NCI-H748 (cell line): ENCODE measurements around the gene CYP2E1.
A peak's percentile ranks its signal among the peaks of the same experiment; 100 is the strongest.
"Not testable (repeated sequence)": the region's sequence is repeated elsewhere in the genome, so short reads cannot be mapped to it uniquely, and the experiment has no call there.

Experiments used
- DNase-seq: peaks from one replicate; lab custom pipeline; 2025; ENCODE audit not compliant: unreplicated experiment; lab: John Stamatoyannopoulos, UW

Gene CYP2E1

GRCh38 chr10:133528296-133528844 is 1.2 kb downstream of the CYP2E1 start:
- no peak for DNase-seq

GRCh38 chr10:133528845-133529575 is 1.8 kb downstream of the CYP2E1 start:
- DNase-seq: peak; percentile 4

- no peak for DNase-seq
Measured at GRCh38 chr10:133529576-133529946, 2.4 kb downstream of the CYP2E1 start.

- no peak for DNase-seq
Measured at GRCh38 chr10:133530506-133530905, 3.3 kb downstream of the CYP2E1 start.

- DNase-seq: no peak
Measured at GRCh38 chr10:133532871-133533270, 5.7 kb downstream of the CYP2E1 start.

GRCh38 chr10:133534417-133534816 is 7.3 kb downstream of the CYP2E1 start:
- no peak for DNase-seq

GRCh38 chr10:133536198-133536597 is 9.0 kb downstream of the CYP2E1 start:
- no peak for DNase-seq

- DNase-seq: no peak
Measured at GRCh38 chr10:133537546-133538545, 10.7 kb downstream of the CYP2E1 start.

GRCh38 chr10:133541441-133541975 is 14.3 kb downstream of the CYP2E1 start:
- DNase-seq: not testable (repeated sequence)

- no peak for DNase-seq
Measured at GRCh38 chr10:133544506-133544905, 17.3 kb downstream of the CYP2E1 start.

- no peak for DNase-seq
Measured at GRCh38 chr10:133554600-133554999, 27.4 kb downstream of the CYP2E1 start.

GRCh38 chr10:133555521-133555920 is 28.4 kb downstream of the CYP2E1 start:
- DNase-seq: no peak

- DNase-seq: no peak
Measured at GRCh38 chr10:133557381-133557780, 30.2 kb downstream of the CYP2E1 start.

- DNase-seq: no peak
Measured at GRCh38 chr10:133559216-133559615, 32.1 kb downstream of the CYP2E1 start.

- DNase-seq: no peak
Measured at GRCh38 chr10:133564816-133565215, 37.7 kb downstream of the CYP2E1 start.

- DNase-seq: no peak
Measured at GRCh38 chr10:133565441-133566294, 38.5 kb downstream of the CYP2E1 start, which contains the start of gene SYCE1. SYCE1 (minus strand) TSS chr10:133565583; CDS start chr10:133565529, 54 bp downstream.

- no peak for DNase-seq
Measured at GRCh38 chr10:133567119-133567518, 40.0 kb downstream of the CYP2E1 start.

GRCh38 chr10:133567609-133568286 is 40.6 kb downstream of the CYP2E1 start:
- DNase-seq: no peak

GRCh38 chr10:133568287-133568614 is 41.1 kb downstream of the CYP2E1 start:
- DNase-seq: no peak
